ENCODE results near the gene KMO.

Gene KMO

DNA sequence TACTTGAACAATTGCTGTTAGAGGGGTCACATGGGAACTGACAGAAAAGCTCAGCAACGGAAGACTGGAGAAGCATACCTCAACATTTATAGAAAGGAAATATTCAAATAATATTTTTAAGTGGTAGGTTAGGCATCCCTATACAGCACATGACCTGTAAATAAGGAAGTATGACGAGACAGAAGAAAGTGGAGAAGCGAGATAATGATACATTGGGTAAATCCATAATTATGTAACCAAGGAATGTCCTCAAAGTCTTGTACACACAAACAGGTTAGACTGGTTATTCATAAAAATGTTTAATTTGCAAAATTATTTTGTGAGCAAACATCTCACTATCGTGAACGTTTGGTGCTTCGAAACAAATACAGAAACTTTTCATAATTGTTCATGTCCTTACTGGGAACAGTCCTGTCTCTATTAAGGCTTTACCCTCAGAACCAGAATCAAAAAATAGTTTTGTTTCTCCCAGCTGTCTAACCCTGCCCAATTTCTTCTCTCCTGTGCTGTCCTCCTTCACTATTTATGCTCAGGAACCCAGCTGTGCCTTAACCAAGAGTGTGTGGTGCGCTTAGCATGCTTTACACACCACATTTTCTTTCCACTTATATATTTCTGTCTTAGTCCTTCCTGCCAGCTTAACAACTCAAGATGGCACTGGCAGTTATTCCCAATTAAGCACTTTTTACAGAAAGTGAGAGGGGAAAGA lies 10.2 kb downstream of the KMO start:
- DNase-seq = no peak

DNA sequence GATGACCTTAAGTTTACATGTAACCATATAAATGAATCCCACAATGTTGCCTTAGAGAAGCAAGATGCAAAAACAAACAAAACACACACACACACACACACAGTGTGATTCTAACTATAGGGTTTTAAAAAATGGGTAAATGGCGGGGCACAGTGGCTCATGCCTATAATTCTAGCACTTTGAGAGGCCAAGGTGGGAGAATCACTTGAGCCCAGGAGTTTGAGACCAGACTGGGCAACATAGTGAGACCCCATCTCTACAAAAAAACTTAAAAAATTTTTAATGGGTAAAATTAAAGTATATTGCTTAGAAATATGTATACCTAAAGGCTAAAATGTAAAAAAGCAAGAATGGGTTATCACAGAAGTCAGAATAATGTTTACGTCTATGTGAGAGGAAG lies 15.8 kb downstream of the KMO start:
- no peak for DNase-seq

- DNase-seq = no peak
Measured at GRCh38 chr1:241550318-241550717, 18.1 kb downstream of the KMO start.

GRCh38 chr1:241551759-241552638 lies 19.8 kb downstream of the KMO start:
- DNase-seq = no peak

GRCh38 chr1:241553886-241554592 lies 21.9 kb downstream of the KMO start:
- no peak for DNase-seq

DNA sequence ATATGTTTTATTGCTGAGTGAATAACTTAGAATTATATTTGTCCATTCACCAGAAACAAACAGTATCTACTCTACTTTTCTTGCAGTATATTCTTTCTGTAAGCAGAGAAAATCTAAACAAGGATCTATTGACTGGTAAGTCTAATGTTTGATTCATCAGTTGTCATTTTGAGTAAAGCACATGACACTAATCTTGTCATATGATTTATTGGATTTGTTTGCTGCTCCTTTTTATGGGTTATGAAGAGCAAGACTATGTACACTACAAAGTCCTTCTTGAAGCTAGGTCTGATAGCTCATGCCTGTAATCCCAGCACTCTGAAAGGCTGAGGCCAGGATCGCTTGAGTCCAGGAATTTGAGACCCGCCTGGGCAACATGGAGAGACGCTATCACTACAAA lies 23.3 kb downstream of the KMO start:
- no peak for DNase-seq

DNA sequence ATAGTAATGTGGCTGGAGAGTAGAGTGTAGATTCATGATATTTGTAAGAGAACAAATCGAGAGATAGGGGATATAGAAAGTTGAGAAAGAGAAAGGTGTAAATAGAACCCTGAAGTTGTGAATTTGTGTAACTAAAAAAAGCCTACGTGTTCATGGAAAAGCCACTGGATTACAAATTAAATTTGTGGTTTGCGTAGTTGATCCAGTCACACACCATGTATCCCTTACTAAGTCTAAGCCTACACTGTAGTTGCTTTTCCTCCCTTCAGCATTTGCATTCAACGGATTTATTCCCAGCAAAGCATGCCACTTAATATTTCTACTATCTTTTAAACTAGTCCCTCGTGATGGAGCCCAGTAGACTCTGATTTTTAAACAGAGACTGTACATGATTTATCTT lies 24.9 kb downstream of the KMO start:
- no peak for DNase-seq

DNA sequence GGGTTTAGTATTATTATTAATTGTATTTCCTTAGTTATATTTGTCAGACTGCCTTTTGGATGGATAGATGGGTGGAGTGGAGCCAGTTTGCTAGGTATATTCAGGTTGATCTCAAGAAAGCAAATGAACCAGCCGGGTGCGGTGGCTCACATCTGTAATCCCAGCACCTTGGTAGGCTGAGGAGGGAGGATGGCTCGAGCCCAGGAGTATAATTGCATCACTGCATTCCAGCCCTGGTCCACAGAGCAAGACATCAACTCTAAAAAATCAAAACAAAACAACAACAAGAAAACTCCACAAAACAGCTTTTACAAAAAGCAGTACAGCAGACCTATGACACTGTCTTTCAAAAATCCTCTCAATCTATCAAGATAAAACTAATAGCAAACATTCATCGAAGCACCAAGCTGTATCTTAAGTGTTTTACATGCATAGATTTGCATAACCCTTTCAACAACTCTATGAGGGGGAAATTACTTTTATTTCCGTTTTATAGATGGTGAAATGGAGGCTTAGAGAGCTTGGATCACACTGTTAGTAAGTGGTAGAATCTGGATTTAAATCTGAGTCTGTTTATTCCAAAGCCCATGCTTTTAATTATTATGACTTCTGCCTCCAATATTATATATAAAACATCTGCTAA lies 25.5 kb downstream of the KMO start:
- no peak for DNase-seq

DNA sequence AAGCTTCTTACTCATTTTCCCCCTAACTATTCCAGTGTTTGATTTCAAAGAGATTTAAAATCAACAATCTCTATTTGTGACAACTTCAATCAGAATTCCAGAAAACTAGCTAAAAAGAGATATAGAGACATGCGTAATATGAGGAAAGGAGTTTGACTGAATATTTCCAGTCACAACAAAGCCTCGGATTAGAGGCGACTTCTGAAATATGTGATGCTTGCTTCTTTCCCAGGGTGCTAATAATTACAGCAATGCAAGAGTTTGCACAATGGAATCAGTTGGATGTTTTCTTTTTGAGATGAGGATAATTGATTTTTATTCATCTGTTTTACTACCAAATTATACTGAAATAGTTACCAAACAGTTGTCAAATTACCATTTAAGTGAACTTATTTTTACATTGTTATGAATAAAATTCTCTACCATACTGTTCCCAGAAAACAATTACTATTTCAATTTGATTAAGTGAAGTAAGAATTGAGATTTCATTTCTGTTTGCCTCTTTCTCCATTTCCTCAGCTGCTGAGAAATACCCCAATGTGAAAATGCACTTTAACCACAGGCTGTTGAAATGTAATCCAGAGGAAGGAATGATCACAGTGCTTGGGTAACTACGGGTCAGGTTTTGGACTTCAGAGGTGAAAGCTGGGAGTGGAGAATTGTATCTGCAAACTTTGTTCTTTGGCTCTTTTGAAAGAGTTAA lies 28.1 kb downstream of the KMO start:
- no peak for DNase-seq

DNA sequence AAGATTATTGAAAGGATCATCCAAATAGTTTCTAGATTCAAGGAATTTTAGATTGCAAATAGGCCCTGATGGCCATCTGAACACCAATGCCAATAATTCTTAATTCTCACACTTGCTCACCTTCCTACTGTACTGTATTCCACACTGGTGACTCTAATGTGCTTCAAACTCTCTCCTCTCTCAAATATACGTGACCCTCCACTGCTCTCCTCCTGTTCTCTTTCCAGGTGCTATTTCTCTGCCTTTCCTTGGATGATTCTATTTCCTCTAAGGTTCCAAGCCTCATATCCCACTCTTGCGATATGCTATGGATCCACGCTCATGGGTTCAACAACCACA lies 28.6 kb downstream of the KMO start:
- no peak for DNase-seq

DNA sequence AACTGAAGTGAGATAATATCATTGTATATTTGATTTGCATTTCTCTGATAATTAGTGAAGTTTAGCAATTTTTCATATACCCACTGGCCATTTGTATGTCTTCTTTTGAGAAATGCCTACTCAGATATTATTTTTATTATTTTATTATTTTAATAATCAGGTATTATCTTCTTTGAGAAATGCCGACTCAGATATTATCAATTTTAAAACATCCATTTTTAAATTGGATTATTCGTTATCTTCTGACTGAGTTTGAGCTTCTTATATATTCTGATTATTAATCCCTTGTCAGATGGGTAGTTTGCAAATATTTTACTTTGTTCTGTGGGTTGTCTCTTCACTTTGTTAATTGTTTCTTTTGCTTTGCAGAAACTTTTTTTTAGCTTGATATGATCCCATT lies 37.7 kb downstream of the KMO start:
- DNase-seq = no peak

DNA sequence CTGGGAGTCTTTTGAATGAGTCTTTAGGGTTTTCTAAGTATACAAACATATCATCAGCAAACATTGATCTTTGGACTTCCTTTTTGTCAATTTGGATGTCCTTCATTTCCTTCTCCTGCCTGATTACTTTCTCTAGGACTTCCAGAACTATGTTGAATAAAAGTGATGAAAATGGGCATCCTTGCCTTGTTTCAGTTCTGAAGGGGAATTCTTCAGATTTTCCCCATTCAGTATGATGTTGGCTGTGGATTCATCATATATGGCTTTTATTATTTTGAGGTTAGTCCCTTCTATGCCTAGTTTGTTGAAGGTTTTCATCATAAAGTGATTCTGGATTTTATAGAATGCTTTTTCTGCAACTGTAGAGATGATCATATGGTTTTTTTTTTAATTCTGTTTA lies 42.0 kb downstream of the KMO start:
- no peak for DNase-seq

GRCh38 chr1:241579434-241579833 lies 47.3 kb downstream of the KMO start:
- no peak for DNase-seq

GRCh38 chr1:241582921-241583321 lies 50.7 kb downstream of the KMO start:
- no peak for DNase-seq

DNA sequence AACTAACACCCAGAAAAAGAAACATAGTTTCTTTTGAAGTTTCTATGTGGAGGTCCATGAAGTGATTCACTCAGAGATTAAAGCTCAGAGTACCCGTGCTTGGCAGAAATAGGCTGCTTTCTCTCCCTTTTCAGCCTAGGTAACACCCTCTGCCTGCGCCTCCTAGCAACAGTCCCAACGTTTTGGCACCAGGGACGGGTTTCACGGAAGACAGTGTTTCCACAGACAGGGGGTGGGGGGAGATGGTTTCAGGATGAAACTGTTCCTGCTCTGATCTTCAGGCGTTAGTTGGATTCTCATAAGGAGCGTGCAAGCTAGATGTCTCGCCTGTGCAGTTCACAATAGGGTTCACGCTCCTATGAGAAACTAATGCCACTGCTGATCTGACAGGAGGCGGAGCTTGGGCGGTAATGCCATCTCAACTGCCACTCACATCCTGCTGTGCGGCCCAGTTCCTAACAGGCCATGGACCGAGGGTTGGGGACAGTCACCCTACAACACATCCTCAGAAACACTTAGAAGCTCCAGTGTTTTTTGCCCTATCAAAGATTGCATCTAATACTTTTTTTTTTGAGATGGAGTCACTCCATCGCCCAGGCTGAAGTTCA lies 54.8 kb downstream of the KMO start:
- no peak for DNase-seq

DNA sequence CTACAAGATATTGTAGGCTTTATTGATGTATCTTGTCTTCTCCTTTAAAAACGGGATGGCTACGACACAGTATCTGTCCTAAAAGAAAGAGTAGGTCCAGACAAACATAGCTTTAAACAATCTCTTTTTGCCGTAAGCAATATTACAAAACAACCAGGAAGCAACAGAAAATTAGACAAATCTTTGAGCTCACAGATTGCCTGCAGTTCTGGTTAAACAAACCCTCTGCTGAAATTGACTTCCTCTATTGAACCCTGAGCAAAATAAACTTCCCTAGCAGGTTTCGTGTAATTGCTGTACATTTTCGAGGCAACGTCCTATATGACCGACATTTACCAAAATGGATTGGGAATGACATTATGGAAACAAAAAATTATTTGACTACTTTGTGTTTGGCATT lies 57.3 kb downstream of the KMO start:
- DNase-seq = no peak

- DNase-seq = no peak
Measured at GRCh38 chr1:241590719-241591118, 58.5 kb downstream of the KMO start.

DNA sequence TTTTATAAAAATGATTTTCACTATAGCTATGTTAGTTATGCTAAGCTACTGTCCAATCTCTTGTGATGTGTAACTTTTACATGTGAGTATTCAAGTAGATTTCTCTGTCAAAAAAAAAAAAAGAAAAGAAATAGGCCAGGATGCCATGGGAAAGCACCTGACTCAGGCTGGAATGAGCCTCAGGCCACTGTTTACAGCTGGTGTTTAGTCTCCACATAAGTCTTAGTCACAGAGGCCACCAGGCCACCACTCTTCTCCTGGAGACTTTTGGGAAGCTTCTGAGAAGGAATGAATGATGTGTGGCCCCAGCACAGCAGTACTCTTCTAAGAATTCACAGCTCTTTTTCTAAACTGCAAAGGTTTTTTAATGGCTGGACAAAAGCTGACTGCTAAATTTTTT lies 59.1 kb downstream of the KMO start:
- no peak for DNase-seq

DNA sequence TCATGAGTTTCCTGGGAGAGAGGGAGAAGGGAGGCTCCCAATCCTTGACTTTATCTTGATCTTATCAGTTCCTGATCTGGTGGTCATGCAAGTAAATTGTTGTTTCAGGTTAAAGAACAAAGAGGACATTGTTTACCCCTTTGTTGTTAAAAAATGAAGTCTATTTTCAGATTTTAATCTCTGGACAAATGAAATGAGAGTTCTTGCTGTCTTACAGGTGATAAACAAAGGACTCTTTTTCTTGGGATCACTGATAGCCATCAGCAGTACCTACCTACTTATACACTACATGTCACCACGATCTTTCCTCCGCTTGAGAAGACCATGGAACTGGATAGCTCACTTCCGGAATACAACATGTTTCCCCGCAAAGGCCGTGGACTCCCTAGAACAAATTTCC lies 59.6 kb downstream of the KMO start:
- DNase-seq = no peak

DNA sequence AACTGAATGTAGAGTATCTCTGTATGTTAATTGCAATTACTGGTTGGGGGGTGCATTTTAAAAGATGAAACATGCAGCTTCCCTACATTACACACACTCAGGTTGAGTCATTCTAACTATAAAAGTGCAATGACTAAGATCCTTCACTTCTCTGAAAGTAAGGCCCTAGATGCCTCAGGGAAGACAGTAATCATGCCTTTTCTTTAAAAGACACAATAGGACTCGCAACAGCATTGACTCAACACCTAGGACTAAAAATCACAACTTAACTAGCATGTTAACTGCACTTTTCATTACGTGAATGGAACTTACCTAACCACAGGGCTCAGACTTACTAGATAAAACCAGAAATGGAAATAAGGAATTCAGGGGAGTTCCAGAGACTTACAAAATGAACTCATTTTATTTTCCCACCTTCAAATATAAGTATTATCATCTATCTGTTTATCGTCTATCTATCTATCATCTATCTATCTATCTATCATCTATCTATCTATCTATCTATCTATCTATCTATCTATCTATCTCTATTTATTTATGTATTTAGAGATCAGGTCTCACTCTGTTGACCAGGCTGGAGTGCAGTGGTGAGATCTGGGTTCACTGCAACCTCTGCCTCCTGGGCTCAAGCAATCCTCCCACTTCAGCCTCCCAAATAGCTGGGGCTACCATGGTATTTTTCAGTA lies 60.2 kb downstream of the KMO start:
- DNase-seq = no peak

- no peak for DNase-seq
Measured at GRCh38 chr1:241593186-241593585, 61.0 kb downstream of the KMO start.

DNA sequence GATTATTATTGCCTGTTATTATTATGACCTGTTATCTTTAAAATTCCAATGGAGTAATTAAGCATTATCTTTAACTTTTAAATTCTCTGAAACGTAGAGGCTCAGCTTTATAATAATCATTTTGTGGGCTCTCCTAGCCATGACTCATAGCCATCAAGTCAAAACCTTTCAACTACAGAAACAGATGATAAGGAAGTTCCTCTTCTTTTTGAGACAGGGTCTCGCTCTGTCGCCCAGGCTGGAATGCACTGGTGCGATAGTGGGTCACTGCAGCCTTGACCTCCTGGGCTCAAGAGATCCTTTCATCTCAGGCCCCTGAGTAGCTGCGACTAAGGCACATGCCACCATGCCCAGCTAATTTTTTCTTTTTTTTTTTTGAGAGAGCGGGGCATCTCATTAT lies 64.5 kb downstream of the KMO start:
- no peak for DNase-seq
